HG02852 (cell line): Measurements from ENCODE around the gene SLC38A7.
A peak's percentile ranks its signal among the peaks of the same experiment; 100 is the strongest.
"Not testable (repeated sequence)": the region's sequence is repeated elsewhere in the genome, so short reads cannot be mapped to it uniquely, and the experiment has no call there.

ENCODE experiments used
- ATAC-seq: cut with Tn5 transposase; IDR thresholded peaks from one replicate; pipeline ENCODE4 v1.9.1; 2021; ENCODE audit warnings: mild to moderate bottlenecking, moderate library complexity; ENCODE audit not compliant: unreplicated experiment

The SLC38A7 gene

GRCh38 chr16:58684354-58685083 lies at the start of gene SLC38A7:
Gene SLC38A7 (minus strand): TSS chr16:58684770. CDS start chr16:58680126, 4,644 bp downstream.
- peak; percentile 99 for ATAC-seq

GRCh38 chr16:58733671-58734458 lies 49.3 kb upstream of the SLC38A7 start, which contains the start of gene GOT2:
Gene GOT2 (minus strand): TSS chr16:58734316. CDS start chr16:58734228, 88 bp downstream.
- ATAC-seq = peak; percentile 91

- ATAC-seq = no peak
These were observed 48.7 kb upstream of the SLC38A7 start for GRCh38 chr16:58733248-58733670.

- ATAC-seq = peak; percentile 38
These were observed 48.1 kb upstream of the SLC38A7 start for GRCh38 chr16:58732545-58733247.

GRCh38 chr16:58730724-58731370 lies 46.3 kb upstream of the SLC38A7 start:
- no peak for ATAC-seq

- ATAC-seq = no peak
These were observed 43.4 kb upstream of the SLC38A7 start for GRCh38 chr16:58727796-58728568.

- ATAC-seq = no peak
These were observed 42.6 kb upstream of the SLC38A7 start for GRCh38 chr16:58727028-58727781.

GRCh38 chr16:58723109-58723508 lies 38.5 kb upstream of the SLC38A7 start:
- no peak for ATAC-seq

- ATAC-seq = no peak
These were observed 33.4 kb upstream of the SLC38A7 start for GRCh38 chr16:58717994-58718393.

GRCh38 chr16:58716468-58716867 lies 31.9 kb upstream of the SLC38A7 start:
- ATAC-seq = no peak

- ATAC-seq = no peak
These were observed 29.2 kb upstream of the SLC38A7 start for GRCh38 chr16:58713742-58714141.

GRCh38 chr16:58709333-58709732 lies 24.8 kb upstream of the SLC38A7 start:
- no peak for ATAC-seq

GRCh38 chr16:58699151-58699550 lies 14.6 kb upstream of the SLC38A7 start:
- ATAC-seq = no peak

GRCh38 chr16:58695368-58695767 lies 10.8 kb upstream of the SLC38A7 start:
- no peak for ATAC-seq

- no peak for ATAC-seq
These were observed 7.9 kb upstream of the SLC38A7 start for GRCh38 chr16:58692450-58692849.

- not testable (repeated sequence) for ATAC-seq
These were observed 2.6 kb upstream of the SLC38A7 start for GRCh38 chr16:58686985-58687706.

GRCh38 chr16:58685084-58685449 lies 497 bp upstream of the SLC38A7 start:
- no peak for ATAC-seq

GRCh38 chr16:58684001-58684353 lies 593 bp downstream of the SLC38A7 start:
- peak; percentile 18 for ATAC-seq

GRCh38 chr16:58679763-58680162 lies 4.8 kb downstream of the SLC38A7 start:
- no peak for ATAC-seq
